ENCODE measurements around the gene PLCXD1.
A peak's percentile ranks its signal among the peaks of the same experiment; 100 is the strongest.
"Not testable (repeated sequence)": the region's sequence is repeated elsewhere in the genome, so short reads cannot be mapped to it uniquely, and the experiment has no call there.

PLCXD1 gene

GRCh38 chrX:302975-303374, 21.8 kb downstream of the PLCXD1 start:
- DNase-seq, result no peak
- Mint-ChIP-seq H3K4me1 (no peaks in the 10 kb centered on the region), H3K9me3 (peaks cover 4% of the 10 kb centered on the region), H3K27ac (peak overlapping the region; percentile 64), H3K27me3 (ENCODE audit: low read depth, poor library complexity) (no peaks in the 10 kb centered on the region), H3K36me3 (ENCODE audit: low read depth) (peaks cover 80% of the 10 kb centered on the region), H3K4me3 (no peak overlapping the region)
- TF ChIP-seq CTCF (IDR thresholded peaks at IDR 0.05), result no peak

- not testable (repeated sequence) for H3K4me1 Mint-ChIP-seq; H3K4me3 Mint-ChIP-seq; H3K27ac Mint-ChIP-seq; H3K27me3 Mint-ChIP-seq (ENCODE audit: low read depth, poor library complexity); DNase-seq; H3K9me3 Mint-ChIP-seq
- peaks cover 78% of the 10 kb centered on the region for H3K36me3 Mint-ChIP-seq (ENCODE audit: low read depth)
These were observed 24.8 kb downstream of the PLCXD1 start for GRCh38 chrX:305781-306613.

GRCh38 chrX:306614-307251, 25.6 kb downstream of the PLCXD1 start:
- H3K36me3 Mint-ChIP-seq (ENCODE audit: low read depth), result peaks cover 73% of the 10 kb centered on the region
- not testable (repeated sequence) for H3K27ac Mint-ChIP-seq; H3K27me3 Mint-ChIP-seq (ENCODE audit: low read depth, poor library complexity); H3K4me3 Mint-ChIP-seq; DNase-seq; H3K9me3 Mint-ChIP-seq; H3K4me1 Mint-ChIP-seq

- DNase-seq, result no peak
- H3K9me3 Mint-ChIP-seq, result peaks cover 4% of the 10 kb centered on the region
- TF ChIP-seq CTCF (IDR thresholded peaks at IDR 0.05), result no peak
These were observed 26.3 kb downstream of the PLCXD1 start for GRCh38 chrX:307261-308111.

DNA sequence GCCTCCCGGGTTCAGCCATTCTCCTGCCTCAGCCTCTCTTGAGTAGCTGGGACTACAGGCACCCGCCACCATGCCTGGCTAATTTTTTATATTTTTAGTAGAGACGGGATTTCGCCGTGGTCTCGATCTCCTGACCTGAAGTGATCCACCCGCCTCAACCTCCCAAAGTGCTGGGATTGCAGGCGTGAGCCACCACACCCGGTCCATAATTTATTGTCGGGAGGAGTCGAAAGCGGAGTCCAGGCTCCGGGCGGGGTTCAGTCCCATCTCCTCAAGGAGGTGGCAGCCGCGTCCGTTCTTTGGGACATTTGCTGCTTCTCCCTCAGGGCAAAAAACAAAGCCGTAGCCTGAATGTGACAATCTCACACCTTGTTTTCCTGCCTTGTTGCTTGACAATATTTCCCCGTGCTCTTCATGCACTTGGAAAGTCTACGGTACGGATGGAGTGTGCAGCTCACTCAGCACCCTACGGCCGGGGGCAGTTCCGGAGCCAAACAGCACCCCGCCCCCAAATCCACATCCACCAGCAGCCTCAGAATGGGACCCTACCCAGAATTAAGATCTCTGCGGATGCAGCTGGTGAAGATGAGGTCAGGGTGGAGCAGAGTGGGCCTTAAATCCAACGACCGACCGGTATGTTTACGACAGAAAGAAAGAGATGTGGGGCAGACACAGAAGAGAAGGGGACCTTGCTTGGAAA, 27.8 kb downstream of the PLCXD1 start:
- no peak for TF ChIP-seq CTCF (IDR thresholded peaks at IDR 0.05)
- H3K27ac Mint-ChIP-seq, result peak overlapping the region; percentile 93
- no peaks in the 10 kb centered on the region for H3K4me1 Mint-ChIP-seq
- DNase-seq, result no peak
- H3K27me3 Mint-ChIP-seq (ENCODE audit: low read depth, poor library complexity), result no peaks in the 10 kb centered on the region
- H3K9me3 Mint-ChIP-seq, result no peaks in the 10 kb centered on the region
- H3K36me3 Mint-ChIP-seq (ENCODE audit: low read depth), result peaks cover 73% of the 10 kb centered on the region
- H3K4me3 Mint-ChIP-seq, result no peak overlapping the region

More at GRCh38 chrX:307261-308111, 26.3 kb downstream of the PLCXD1 start:
- H3K27me3 Mint-ChIP-seq (ENCODE audit: low read depth, poor library complexity), result no peaks in the 10 kb centered on the region
- no peak overlapping the region for H3K27ac Mint-ChIP-seq
- H3K4me3 Mint-ChIP-seq, result no peak overlapping the region
- H3K36me3 Mint-ChIP-seq (ENCODE audit: low read depth), result peaks cover 72% of the 10 kb centered on the region
- no peaks in the 10 kb centered on the region for H3K4me1 Mint-ChIP-seq

GRCh38 chrX:310621-311155, 29.5 kb downstream of the PLCXD1 start:
- no peak overlapping the region for H3K4me3 Mint-ChIP-seq
- H3K27me3 Mint-ChIP-seq (ENCODE audit: low read depth, poor library complexity), result no peaks in the 10 kb centered on the region
- DNase-seq, result no peak
- TF ChIP-seq CTCF (IDR thresholded peaks at IDR 0.05), result no peak
- H3K36me3 Mint-ChIP-seq (ENCODE audit: low read depth), result peaks cover 60% of the 10 kb centered on the region
- no peaks in the 10 kb centered on the region for H3K4me1 Mint-ChIP-seq
- H3K9me3 Mint-ChIP-seq, result no peaks in the 10 kb centered on the region
- H3K27ac Mint-ChIP-seq, result peak overlapping the region; percentile 29

Measured in nephron progenitor cell (in vitro differentiated cells).